SU-DHL-6 (cell line): Measurements from ENCODE around the gene RGS11.

Source experiments
- H2AFZ ChIP-seq: fragments of 200-600 bp; sonication (generic); 2 replicates; pipeline ENCODE4 v1.6.1; 2014; ENCODE audit warnings: low read depth, mild to moderate bottlenecking, moderate library complexity, mixed read lengths, antibody characterized with exemption, low read length; ENCODE audit not compliant: severe bottlenecking
- H3F3A ChIP-seq: fragments of 200-600 bp; shearing (Covaris generic); 2 replicates; pipeline ENCODE4 v1.6.0; 2016; ENCODE audit warnings: antibody characterized with exemption, mild to moderate bottlenecking; ENCODE audit not compliant: insufficient read depth
- H3K27ac ChIP-seq: fragments of 200-600 bp; sonication (generic); 2 replicates; pipeline ENCODE4 v1.5.1; 2016; ENCODE audit warnings: low read depth, mild to moderate bottlenecking, low read length, moderate library complexity, mixed read lengths
- H3K27me3 ChIP-seq: fragments of 200-600 bp; sonication (generic), shearing (Covaris generic); 2 replicates; pipeline ENCODE4 v1.6.0; 2014; ENCODE audit warnings: mild to moderate bottlenecking, low read length
- H3K36me3 ChIP-seq: fragments of 200-600 bp; sonication (generic); 2 replicates; pipeline ENCODE4 v1.6.1; 2014; ENCODE audit warnings: mild to moderate bottlenecking, low read length, mixed read lengths
- H3K4me2 ChIP-seq: fragments of 300-600, 200-600 bp; shearing (Covaris generic), sonication (generic); 2 replicates; pipeline ENCODE4 v1.6.0; 2014; ENCODE audit warnings: low read length, low read depth, mild to moderate bottlenecking; ENCODE audit not compliant: poor library complexity, severe bottlenecking
- H3K4me3 ChIP-seq: fragments of 200-600 bp; sonication (generic); 2 replicates; pipeline ENCODE4 v1.5.1; 2014; ENCODE audit warnings: antibody characterized with exemption, low read length, mild to moderate bottlenecking, mixed read lengths; ENCODE audit not compliant: insufficient read depth, poor library complexity, severe bottlenecking
- H3K79me2 ChIP-seq: fragments of 200-600 bp; sonication (generic); 2 replicates; pipeline ENCODE4 v1.6.1; 2014; ENCODE audit warnings: mild to moderate bottlenecking, low read length, moderate library complexity; ENCODE audit not compliant: insufficient read depth
- H3K9ac ChIP-seq: fragments of 200-600 bp; sonication (generic); 2 replicates; pipeline ENCODE4 v1.7.0; 2014; ENCODE audit warnings: mild to moderate bottlenecking, low read length
- H3K9me2 ChIP-seq: fragments of 200-600 bp; sonication (generic); replicated peaks from 2 replicates; pipeline ENCODE4 v1.6.1; 2014; ENCODE audit warnings: low read length; ENCODE audit not compliant: insufficient read depth
- H3K9me3 ChIP-seq: fragments of 200-600 bp; sonication (generic); 2 replicates; pipeline ENCODE4 v1.6.1; 2014; ENCODE audit warnings: low read length, mixed read lengths; ENCODE audit not compliant: insufficient read depth
- H4K20me1 ChIP-seq: fragments of 200-600 bp; sonication (generic); 2 replicates; pipeline ENCODE4 v1.6.1; 2014; ENCODE audit warnings: low read depth, mild to moderate bottlenecking, antibody characterized with exemption, low read length, moderate library complexity, mixed read lengths
- CTCF ChIP-seq: fragments of 200-600 bp; sonication (generic); IDR thresholded peaks from one replicate; pipeline ENCODE4 v1.5.1; 2017; ENCODE audit warnings: antibody characterized with exemption, mild to moderate bottlenecking, low read length, moderate library complexity; ENCODE audit not compliant: insufficient read depth, poor library complexity, severe bottlenecking
- EZH2phosphoT487 ChIP-seq: fragments of 200-600 bp; sonication (generic), shearing (Covaris generic); conservative IDR thresholded peaks from 2 replicates; pipeline ENCODE4 v1.6.1; 2018; ENCODE audit warnings: mild to moderate bottlenecking, antibody characterized with exemption, low read length, moderate library complexity, mixed read lengths

The RGS11 gene

GRCh38 chr16:254461-254860, 21.3 kb downstream of the RGS11 start:
- Histone ChIP-seq H3F3A (no peaks in the 10 kb centered on the region), H3K36me3 (no peaks in the 10 kb centered on the region), H3K9me2 (no peaks in the 10 kb centered on the region), H4K20me1 (no peaks in the 10 kb centered on the region), H3K79me2 (no peaks in the 10 kb centered on the region), H3K27me3 (no peaks in the 10 kb centered on the region), H3K4me2 (no peak overlapping the region), H3K4me3 (no peak overlapping the region), H3K9me3 (no peaks in the 10 kb centered on the region), H3K27ac (no peak overlapping the region), H3K9ac (no peak overlapping the region), H2AFZ (no peak overlapping the region)
- TF ChIP-seq CTCF (no peak), EZH2phosphoT487 (no peak)

GRCh38 chr16:253833-254232, 21.9 kb downstream of the RGS11 start:
- Histone ChIP-seq H3K9me3 (no peaks in the 10 kb centered on the region), H3K9ac (no peak overlapping the region), H3K27ac (no peak overlapping the region), H3K4me2 (no peak overlapping the region), H2AFZ (no peak overlapping the region), H4K20me1 (no peaks in the 10 kb centered on the region), H3K9me2 (no peaks in the 10 kb centered on the region), H3K4me3 (no peak overlapping the region), H3K27me3 (no peaks in the 10 kb centered on the region), H3K36me3 (no peaks in the 10 kb centered on the region), H3K79me2 (no peaks in the 10 kb centered on the region), H3F3A (no peaks in the 10 kb centered on the region)
- TF ChIP-seq CTCF (no peak), EZH2phosphoT487 (no peak)

GRCh38 chr16:252366-253337, 23.1 kb downstream of the RGS11 start:
- Histone ChIP-seq H2AFZ (no peak overlapping the region), H3K9me2 (no peaks in the 10 kb centered on the region), H3K79me2 (no peaks in the 10 kb centered on the region), H3F3A (no peaks in the 10 kb centered on the region), H3K4me2 (no peak overlapping the region), H3K27me3 (no peaks in the 10 kb centered on the region), H3K9ac (no peak overlapping the region), H3K4me3 (no peak overlapping the region), H4K20me1 (no peaks in the 10 kb centered on the region), H3K27ac (no peak overlapping the region), H3K36me3 (no peaks in the 10 kb centered on the region), H3K9me3 (no peaks in the 10 kb centered on the region)
- no peak for TF ChIP-seq EZH2phosphoT487
- no peak for TF ChIP-seq CTCF
